Lower leg skin (tissue), 3 donors: Measurements from ENCODE around the gene INPP4A.

Experiments used
- CTCF ChIP-seq, 3 donors: fragments of 450-650 bp; IDR thresholded peaks; one replicate each; pipeline ENCODE4 v1.5.1; 2016; ENCODE audit warnings: antibody characterized with exemption in 3 of 3, mild to moderate bottlenecking in 3 of 3, moderate library complexity in 2 of 3
- POLR2A ChIP-seq, 2 donors: fragments of 450-650 bp; IDR thresholded peaks; one replicate each; pipeline ENCODE4 v1.6.1; 2016 to 2017; ENCODE audit warnings: antibody characterized with exemption in 2 of 2, mild to moderate bottlenecking in 1 of 2, moderate library complexity in 1 of 2

DNA sequence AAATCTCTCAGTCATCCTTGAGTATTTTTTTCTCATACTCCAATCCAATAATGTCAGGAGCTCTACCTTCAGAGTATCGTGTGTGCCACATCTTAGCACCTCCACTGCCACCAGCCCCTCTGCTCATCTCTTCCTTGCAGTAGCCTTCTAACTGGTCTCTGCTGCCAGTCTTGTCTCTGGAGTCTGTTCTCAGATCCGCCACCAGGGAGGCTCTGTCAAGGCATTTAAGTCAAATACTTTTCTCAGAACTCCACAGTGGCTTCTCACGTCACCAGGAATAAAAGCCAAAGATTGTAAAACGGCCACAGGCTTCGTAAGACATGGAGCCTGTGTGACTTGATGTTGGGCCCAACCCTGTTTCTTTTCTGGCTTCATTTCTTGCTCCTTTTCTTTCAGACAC is 170.8 kb downstream of the INPP4A start:
- TF ChIP-seq CTCF (IDR thresholded peaks at IDR 0.05) (no peak), POLR2A (IDR thresholded peaks at IDR 0.05) (no peak)
